ENCODE measurements around the gene CNTROB.
"Not testable (repeated sequence)": the region's sequence is repeated elsewhere in the genome, so short reads cannot be mapped to it uniquely, and the experiment has no call there.

The CNTROB gene

GRCh38 chr17:7940034-7940433 is 8.0 kb downstream of the CNTROB start:
- H3K9me3 ChIP-seq (ENCODE audit: low read length) = no peaks in the 10 kb centered on the region
- no peaks in the 10 kb centered on the region for H3K4me1 ChIP-seq (ENCODE audit: insufficient read depth, low read length)
- H3K4me3 ChIP-seq (ENCODE audit: low read length) = no peak overlapping the region
- peaks cover 76% of the 10 kb centered on the region for H3K36me3 ChIP-seq (ENCODE audit: insufficient read depth, low read length)
- H2AFZ ChIP-seq (ENCODE audit: low read depth, low read length) = no peak overlapping the region
- H3K27me3 ChIP-seq (ENCODE audit: insufficient read depth, low read length) = no peaks in the 10 kb centered on the region

GRCh38 chr17:7940743-7941142 is 8.7 kb downstream of the CNTROB start:
- H2AFZ ChIP-seq (ENCODE audit: low read depth, low read length) = no peak overlapping the region
- H3K27me3 ChIP-seq (ENCODE audit: insufficient read depth, low read length) = no peaks in the 10 kb centered on the region
- peaks cover 78% of the 10 kb centered on the region for H3K36me3 ChIP-seq (ENCODE audit: insufficient read depth, low read length)
- no peaks in the 10 kb centered on the region for H3K4me1 ChIP-seq (ENCODE audit: insufficient read depth, low read length)
- no peaks in the 10 kb centered on the region for H3K9me3 ChIP-seq (ENCODE audit: low read length)
- H3K4me3 ChIP-seq (ENCODE audit: low read length) = no peak overlapping the region

DNA sequence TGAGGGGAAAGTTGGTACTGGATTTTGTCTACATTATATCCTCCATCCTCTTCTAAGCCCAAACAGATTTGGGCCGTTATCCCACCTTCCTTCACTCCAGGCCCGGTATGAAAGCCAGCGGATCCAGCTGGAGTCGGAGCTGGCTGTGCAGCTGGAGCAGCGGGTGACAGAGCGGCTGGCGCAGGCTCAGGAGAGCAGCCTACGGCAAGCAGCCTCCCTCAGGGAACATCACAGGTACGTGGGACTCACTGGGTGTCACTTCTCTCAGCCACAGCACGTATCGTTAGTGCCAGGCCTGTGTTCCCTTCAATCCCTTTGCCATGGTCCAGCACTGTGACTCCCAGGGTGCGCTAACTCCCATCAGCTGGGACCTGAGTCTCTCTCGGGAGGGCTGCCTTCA is 11.3 kb downstream of the CNTROB start:
- Histone ChIP-seq H2AFZ (ENCODE audit: low read depth, low read length) (no peak overlapping the region), H3K36me3 (ENCODE audit: insufficient read depth, low read length) (peaks cover 81% of the 10 kb centered on the region), H3K27me3 (ENCODE audit: insufficient read depth, low read length) (no peaks in the 10 kb centered on the region), H3K9me3 (ENCODE audit: low read length) (no peaks in the 10 kb centered on the region), H3K4me1 (ENCODE audit: insufficient read depth, low read length) (no peaks in the 10 kb centered on the region), H3K4me3 (ENCODE audit: low read length) (no peak overlapping the region)

DNA sequence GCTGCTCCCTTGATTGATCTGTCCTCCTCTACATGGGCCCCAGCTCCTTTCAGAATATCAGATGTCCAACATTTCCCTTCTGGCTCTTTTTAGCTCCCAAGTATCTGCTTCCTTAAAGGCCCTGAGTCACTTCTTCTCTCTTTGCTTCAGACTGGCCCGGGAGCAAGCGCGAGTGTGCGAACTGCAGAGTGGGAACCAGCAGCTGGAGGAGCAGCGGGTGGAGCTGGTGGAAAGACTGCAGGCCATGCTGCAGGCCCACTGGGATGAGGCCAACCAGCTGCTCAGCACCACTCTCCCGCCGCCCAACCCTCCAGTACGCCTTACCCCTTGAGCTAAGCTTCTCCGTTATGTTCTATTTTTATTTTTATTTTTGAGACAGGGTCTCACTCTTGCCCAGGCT is 12.3 kb downstream of the CNTROB start:
- Histone ChIP-seq H2AFZ (ENCODE audit: low read depth, low read length) (no peak overlapping the region), H3K4me1 (ENCODE audit: insufficient read depth, low read length) (no peaks in the 10 kb centered on the region), H3K9me3 (ENCODE audit: low read length) (no peaks in the 10 kb centered on the region), H3K4me3 (ENCODE audit: low read length) (no peak overlapping the region), H3K36me3 (ENCODE audit: insufficient read depth, low read length) (peaks cover 86% of the 10 kb centered on the region), H3K27me3 (ENCODE audit: insufficient read depth, low read length) (no peaks in the 10 kb centered on the region)

DNA sequence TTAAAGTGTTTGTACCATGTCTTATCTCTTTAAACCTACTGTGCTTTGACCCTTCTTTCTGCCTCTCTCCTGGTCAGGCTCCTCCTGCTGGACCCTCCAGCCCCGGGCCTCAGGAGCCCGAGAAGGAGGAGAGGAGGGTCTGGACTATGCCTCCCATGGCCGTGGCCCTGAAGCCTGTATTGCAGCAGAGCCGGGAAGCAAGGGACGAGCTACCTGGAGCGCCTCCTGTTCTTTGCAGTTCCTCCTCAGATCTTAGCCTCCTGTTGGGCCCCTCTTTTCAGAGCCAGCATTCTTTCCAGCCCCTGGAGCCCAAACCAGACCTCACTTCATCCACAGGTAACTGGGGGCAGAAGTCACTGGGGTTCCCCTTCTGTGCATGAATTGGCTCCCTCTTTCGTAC is 13.6 kb downstream of the CNTROB start:
- H2AFZ ChIP-seq (ENCODE audit: low read depth, low read length) = no peak overlapping the region
- H3K36me3 ChIP-seq (ENCODE audit: insufficient read depth, low read length) = peaks cover 83% of the 10 kb centered on the region
- H3K4me3 ChIP-seq (ENCODE audit: low read length) = no peak overlapping the region
- no peaks in the 10 kb centered on the region for H3K4me1 ChIP-seq (ENCODE audit: insufficient read depth, low read length)
- H3K27me3 ChIP-seq (ENCODE audit: insufficient read depth, low read length) = no peaks in the 10 kb centered on the region
- H3K9me3 ChIP-seq (ENCODE audit: low read length) = no peaks in the 10 kb centered on the region

- Histone ChIP-seq H3K4me3 (ENCODE audit: low read length) (no peak overlapping the region), H3K36me3 (ENCODE audit: insufficient read depth, low read length) (peaks cover 75% of the 10 kb centered on the region), H3K9me3 (ENCODE audit: low read length) (no peaks in the 10 kb centered on the region), H2AFZ (ENCODE audit: low read depth, low read length) (no peak overlapping the region), H3K27me3 (ENCODE audit: insufficient read depth, low read length) (no peaks in the 10 kb centered on the region), H3K4me1 (ENCODE audit: insufficient read depth, low read length) (no peaks in the 10 kb centered on the region)
These were observed 14.4 kb downstream of the CNTROB start for GRCh38 chr17:7946441-7946840.

- Histone ChIP-seq H3K27me3 (ENCODE audit: insufficient read depth, low read length) (no peaks in the 10 kb centered on the region), H3K36me3 (ENCODE audit: insufficient read depth, low read length) (peaks cover 68% of the 10 kb centered on the region)
These were observed 15.6 kb downstream of the CNTROB start for GRCh38 chr17:7947651-7948050.

DNA sequence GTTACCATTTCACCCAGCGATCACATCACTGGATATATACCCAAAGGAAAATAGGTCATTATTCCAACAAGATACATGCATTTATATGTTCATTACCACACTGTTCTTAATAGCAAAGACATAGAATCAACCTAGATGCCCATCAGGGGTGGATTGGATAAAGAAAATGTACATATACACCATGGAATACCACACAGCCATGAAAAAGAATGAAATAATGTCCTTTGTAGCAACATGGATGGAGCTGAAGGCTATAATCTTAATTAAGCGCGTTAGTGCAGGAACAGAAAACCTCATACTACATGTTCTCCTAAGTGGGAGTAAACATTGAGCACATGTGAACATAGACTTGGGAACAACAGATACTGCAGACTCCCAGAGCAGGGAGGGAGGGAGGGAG is 18.6 kb downstream of the CNTROB start:
- no peak overlapping the region for H3K4me3 ChIP-seq (ENCODE audit: low read length)
- no peaks in the 10 kb centered on the region for H3K9me3 ChIP-seq (ENCODE audit: low read length)
- peaks cover 43% of the 10 kb centered on the region for H3K36me3 ChIP-seq (ENCODE audit: insufficient read depth, low read length)
- no peaks in the 10 kb centered on the region for H3K4me1 ChIP-seq (ENCODE audit: insufficient read depth, low read length)
- no peaks in the 10 kb centered on the region for H3K27me3 ChIP-seq (ENCODE audit: insufficient read depth, low read length)
- no peak overlapping the region for H2AFZ ChIP-seq (ENCODE audit: low read depth, low read length)

More at GRCh38 chr17:7947651-7948050, 15.6 kb downstream of the CNTROB start:
- Histone ChIP-seq H3K4me3 (ENCODE audit: low read length) (no peak overlapping the region), H3K9me3 (ENCODE audit: low read length) (no peaks in the 10 kb centered on the region), H2AFZ (ENCODE audit: low read depth, low read length) (no peak overlapping the region), H3K4me1 (ENCODE audit: insufficient read depth, low read length) (no peaks in the 10 kb centered on the region)

GRCh38 chr17:7951143-7951792 is 19.3 kb downstream of the CNTROB start:
- no peaks in the 10 kb centered on the region for H3K4me1 ChIP-seq (ENCODE audit: insufficient read depth, low read length)
- no peak overlapping the region for H2AFZ ChIP-seq (ENCODE audit: low read depth, low read length)

GRCh38 chr17:7953266-7953665 is 21.3 kb downstream of the CNTROB start:
- not testable (repeated sequence) for H3K27me3 ChIP-seq (ENCODE audit: insufficient read depth, low read length); H2AFZ ChIP-seq (ENCODE audit: low read depth, low read length); H3K4me1 ChIP-seq (ENCODE audit: insufficient read depth, low read length); H3K4me3 ChIP-seq (ENCODE audit: low read length); H3K9me3 ChIP-seq (ENCODE audit: low read length)
- peaks cover 19% of the 10 kb centered on the region for H3K36me3 ChIP-seq (ENCODE audit: insufficient read depth, low read length)

More at GRCh38 chr17:7951143-7951792, 19.3 kb downstream of the CNTROB start:
- Histone ChIP-seq H3K27me3 (ENCODE audit: insufficient read depth, low read length) (no peaks in the 10 kb centered on the region), H3K9me3 (ENCODE audit: low read length) (no peaks in the 10 kb centered on the region), H3K36me3 (ENCODE audit: insufficient read depth, low read length) (peaks cover 36% of the 10 kb centered on the region), H3K4me3 (ENCODE audit: low read length) (no peak overlapping the region)

DNA sequence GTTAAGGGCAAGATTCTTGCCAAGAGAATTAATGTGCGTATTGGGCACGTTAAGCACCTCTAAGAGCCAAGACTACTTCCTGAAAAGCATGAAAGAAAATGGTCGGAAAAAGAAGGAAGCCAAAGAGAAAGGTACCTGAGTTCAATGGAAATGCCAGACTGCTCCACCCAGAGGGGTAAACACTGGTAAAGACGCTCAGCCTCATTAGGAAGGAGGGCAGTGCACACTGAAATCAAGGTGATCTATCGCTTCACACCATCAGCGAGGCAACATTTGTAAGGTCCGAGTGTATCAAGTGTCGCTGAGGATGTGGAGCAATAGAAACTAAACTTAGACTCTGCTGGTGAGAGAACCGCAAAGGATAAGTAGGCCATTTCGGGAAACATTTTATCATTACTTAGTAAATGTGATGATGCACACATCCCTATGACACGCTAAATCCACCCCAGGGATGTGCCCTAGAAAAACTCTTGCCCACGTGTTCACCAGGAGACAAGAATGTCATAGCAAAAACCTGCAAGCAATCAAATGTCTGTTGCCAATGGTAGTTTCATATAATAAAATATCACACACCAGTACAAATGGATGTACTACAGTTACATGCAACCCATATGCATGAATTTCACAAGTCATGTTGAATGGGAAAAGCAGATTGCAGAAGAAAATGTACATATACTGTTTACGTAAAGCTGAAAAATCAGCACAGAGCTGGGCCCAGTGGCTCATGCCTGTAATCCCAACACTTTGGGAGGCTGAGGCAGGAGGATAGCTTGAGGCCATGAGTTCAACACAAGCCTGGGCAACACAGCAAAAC is 23.6 kb downstream of the CNTROB start:
- H3K36me3 ChIP-seq (ENCODE audit: insufficient read depth, low read length) = no peaks in the 10 kb centered on the region
- H3K27me3 ChIP-seq (ENCODE audit: insufficient read depth, low read length) = no peaks in the 10 kb centered on the region
- H3K4me3 ChIP-seq (ENCODE audit: low read length) = no peak overlapping the region
- no peak overlapping the region for H2AFZ ChIP-seq (ENCODE audit: low read depth, low read length)
- H3K4me1 ChIP-seq (ENCODE audit: insufficient read depth, low read length) = no peaks in the 10 kb centered on the region
- no peaks in the 10 kb centered on the region for H3K9me3 ChIP-seq (ENCODE audit: low read length)

GRCh38 chr17:7956228-7956965 is 24.4 kb downstream of the CNTROB start:
- Histone ChIP-seq H3K4me3 (ENCODE audit: low read length) (no peak overlapping the region), H3K9me3 (ENCODE audit: low read length) (no peaks in the 10 kb centered on the region), H3K4me1 (ENCODE audit: insufficient read depth, low read length) (no peaks in the 10 kb centered on the region), H3K27me3 (ENCODE audit: insufficient read depth, low read length) (no peaks in the 10 kb centered on the region), H2AFZ (ENCODE audit: low read depth, low read length) (no peak overlapping the region), H3K36me3 (ENCODE audit: insufficient read depth, low read length) (no peaks in the 10 kb centered on the region)
